ENCODE data around the gene CLK1. TPM values are rescaled to one million over a fixed set of nuclear protein-coding genes. Genes with fewer than 3 reads are reported as not detected.
"Not testable (repeated sequence)": the region's sequence is repeated elsewhere in the genome, so short reads cannot be mapped to it uniquely, and the experiment has no call there.

Gene CLK1
- total RNA-seq, 1 donor from 2014 or later, result 51.1 TPM

DNA sequence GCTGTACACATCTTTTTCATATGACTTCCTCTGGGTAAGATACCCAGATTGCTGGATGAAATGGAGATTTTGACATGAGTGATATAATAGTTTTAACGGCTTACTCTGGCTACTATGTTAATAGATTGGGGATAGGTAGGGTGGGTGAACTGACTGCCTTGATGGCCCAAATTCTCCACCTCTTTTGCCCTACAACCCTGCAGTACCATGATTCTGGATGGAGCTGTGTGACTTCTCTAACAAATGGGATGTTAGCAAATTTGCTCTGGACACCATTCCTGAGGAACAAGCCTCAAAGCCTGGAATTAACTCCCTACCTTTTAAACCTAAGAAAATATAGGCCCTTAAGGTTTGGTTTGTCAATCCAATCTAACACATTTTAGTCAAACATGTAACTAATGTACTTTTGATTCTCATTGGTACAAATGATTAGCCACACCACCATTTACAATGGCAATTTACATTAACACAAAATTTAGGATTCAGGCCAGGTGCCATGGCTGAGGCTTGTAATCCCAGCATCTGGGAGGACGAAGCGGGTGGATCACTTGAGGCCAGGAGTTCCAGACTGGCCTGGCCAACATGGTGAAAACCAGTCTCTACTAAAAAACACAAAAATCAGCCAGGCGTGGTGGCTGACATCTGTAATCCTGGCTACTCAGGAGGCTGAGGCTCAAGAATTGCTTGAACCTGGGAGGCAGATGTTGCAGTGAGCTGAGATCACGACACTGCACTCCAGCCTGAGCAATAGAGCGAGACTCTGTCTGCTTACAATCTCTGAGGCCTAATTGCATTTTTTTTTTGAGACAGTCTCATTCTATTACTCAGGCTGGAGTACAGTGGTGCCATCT lies 12.8 kb downstream of the CLK1 start:
- ATAC-seq, result no peak

DNA sequence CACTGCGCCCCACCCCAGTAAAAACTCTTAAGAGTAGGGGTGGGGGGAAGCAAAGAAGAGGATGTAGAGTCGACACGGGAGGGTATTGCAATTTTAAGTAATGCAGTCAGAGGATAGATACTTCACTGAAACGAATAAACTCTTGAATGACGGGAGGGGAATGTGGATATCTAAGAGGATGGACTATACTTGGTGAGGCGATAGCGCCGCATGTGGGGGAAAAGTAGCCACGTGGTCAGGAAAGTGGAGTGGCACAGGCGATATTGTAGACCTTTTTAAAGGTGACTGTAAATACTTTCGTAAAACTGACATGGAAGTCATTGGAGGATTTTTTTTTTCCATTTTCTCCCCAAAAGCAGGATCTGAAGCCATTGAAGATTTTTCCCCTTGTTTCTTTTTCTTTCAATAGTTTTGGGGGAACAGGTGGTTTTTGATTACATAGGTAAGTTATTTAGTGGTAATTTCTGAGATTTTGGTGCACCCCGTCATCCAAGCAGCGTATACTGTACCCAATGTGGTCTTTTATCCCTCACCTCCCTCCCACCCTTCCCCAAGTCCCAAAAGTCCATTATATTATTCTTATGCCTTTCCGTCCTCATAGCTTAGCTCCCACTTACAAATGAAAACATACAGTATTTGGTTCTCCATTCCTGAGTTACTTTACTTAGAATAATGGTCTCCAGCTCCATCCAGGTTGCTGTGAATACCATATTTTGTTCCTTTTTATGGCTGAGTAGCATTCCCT lies 13.8 kb downstream of the CLK1 start:
- ATAC-seq, result no peak

DNA sequence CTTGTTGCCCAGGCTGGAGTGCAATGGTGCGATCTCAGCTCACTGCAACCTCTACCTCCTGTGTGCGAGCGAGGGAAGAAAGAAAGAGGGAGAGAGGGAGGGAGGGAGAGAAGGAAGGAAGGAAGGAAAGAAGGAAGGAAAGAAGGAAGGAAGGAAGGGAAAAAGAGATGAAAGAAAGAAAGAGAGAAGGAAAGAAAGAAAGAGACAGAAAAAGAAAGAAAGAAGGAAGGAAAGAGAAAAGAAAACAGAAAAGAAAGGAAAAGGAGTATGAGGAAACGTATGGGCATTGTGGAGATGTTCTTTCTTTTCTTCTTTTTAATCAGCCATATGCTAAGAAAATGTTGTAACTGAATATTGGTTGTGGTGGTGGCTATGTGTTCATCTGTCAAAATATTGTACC lies 16.5 kb downstream of the CLK1 start:
- ATAC-seq, result no peak

DNA sequence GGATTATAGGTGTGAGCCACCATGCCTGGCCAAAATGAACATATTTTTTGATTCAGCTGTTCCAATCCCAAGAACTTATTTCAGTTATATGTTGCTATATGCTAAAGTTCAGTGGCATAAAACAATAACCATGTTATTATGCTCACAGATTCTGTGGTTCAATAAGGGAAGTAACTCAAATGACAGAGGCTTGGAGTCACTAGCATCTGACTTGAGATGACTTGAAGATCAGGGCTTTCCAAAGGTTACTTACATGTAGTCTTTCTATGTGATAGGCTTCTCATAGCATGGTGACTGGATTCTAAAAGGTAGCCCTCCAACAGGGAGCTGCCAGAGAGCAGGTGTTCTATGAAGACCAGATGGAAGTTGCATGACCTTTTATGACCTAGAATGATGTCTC lies 17.2 kb downstream of the CLK1 start:
- no peak for ATAC-seq

DNA sequence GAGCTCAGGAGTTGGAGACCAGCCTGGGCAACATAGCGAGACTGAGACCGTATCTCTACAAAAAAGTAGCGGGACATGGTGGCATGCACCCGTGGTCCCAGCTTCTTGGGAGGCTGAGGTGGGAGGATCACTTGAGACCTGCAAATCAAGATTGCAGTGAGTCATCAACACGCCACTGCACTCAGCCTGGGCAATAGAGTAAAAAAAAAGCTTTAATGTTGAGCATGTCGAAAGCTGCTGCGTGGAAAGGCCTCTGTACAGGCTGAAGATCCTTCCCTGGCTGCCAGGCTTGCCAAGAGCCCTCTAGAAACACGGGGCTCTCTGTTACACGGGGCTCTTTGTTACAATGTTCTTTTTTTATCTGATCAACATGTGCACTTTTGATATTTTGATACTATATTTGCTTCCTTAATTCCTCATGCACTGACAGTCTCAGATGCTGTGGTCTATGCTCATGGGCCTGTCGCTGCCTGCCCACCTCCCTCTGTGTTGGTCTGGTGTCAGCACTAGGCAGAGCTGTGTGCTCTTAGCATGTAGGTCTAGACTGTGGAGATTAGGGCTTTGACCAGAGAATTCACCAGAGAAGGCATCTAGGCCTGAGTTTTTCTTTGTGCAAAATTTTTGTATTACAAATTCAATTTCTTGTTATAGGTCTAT lies 18.7 kb downstream of the CLK1 start:
- ATAC-seq, result peak; percentile 58

DNA sequence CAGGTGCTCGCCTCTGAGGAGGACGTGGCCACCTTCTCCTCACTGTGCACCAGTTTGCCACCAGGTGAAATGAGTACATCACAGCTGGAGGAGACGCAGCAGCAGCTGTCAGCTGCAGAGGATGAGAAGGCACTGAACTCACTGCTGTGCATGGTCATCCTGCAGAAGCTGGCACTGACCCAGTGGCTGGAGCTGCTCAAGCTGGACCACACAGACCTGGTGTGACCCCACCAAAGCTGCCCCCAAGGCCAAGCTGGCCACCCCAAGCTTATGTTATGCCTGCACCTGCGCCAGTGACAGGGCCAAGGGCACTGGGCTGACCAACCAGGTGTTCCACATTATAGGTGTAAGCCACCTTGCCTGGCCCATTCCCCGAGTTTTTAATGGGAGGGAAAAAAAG lies 19.3 kb downstream of the CLK1 start:
- peak; percentile 19 for ATAC-seq

DNA sequence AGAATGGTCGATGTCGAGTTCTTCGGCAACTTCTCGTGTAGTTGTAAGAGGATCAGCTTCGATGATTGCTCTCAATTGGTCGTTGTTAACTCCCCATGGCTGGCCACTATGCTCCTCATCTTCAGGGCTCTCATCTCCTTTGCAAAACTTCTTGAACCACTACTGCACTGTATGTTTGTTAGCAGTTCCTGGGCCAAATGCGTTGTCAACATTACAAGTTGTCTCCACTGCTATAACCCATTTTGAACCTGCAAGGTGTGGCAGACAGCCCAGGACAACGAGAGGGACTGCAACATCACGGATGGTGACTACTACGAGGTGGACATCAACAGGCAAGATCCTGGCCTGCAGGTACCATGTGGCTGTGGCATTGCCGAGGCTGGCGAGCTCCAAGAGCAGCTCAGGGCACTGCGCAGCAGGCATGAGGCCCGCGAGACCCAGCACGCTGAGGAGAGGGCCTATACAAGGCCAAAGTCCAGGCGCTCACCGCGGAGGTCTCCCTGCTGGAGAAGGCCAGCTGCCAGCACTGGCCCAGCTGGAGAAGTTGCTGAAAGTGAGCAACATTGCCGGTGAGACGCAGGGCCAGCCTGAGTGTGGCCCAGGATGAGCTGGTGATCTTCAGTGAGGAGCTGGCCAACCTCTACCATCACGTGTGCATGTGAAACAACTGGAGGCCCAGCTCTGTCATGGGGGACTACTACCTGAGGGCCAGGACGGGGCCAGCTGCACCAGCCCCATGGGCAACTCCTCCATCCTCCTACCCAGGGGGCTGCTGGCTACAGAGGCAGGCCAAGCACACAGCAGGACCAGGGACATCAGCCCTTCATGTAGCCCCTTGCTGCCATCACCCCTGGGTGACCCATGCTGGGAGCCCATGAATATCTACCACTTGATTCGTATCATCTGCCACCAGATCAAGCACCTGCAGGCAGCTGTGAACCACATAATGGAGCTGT lies 20.2 kb downstream of the CLK1 start:
- ATAC-seq, result no peak

DNA sequence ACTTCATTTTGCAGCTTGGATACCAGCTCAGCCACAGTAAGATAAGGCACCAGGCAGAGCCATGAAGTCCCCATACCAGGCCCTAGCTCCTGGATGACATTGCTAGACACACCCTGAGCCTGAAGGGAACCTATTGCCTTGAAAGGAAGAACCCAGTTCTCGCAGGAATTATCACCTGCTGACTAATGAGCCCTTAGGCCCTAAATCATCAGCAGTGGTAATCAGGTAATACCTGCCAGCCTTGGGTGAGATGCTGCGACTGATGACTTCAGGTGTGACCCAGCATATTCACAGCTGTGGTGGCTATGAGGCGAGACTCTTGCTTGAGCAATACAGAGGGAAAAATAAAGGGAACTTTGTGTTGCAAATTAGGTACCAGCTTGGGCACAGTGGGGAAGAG lies 24.9 kb downstream of the CLK1 start:
- peak; percentile 99 for ATAC-seq

DNA sequence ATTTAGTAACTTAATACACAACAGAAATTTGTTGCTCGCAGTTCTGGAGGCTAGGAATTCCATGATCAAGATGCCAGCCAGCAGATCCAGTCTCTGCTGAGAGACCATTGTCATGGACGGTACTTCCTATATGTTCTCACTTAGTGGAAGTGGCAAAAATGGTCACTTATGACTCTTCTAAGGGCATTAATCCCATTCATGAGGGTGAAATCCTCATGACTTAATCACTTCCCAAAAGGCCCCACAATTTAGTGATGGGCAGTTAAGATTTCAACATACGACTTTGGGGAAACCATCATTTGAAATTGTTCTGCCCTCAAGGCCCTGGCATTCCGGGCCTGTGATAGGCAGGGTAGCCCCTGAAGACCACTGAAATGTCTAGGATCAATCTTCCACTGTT lies 29.8 kb downstream of the CLK1 start:
- ATAC-seq, result no peak

DNA sequence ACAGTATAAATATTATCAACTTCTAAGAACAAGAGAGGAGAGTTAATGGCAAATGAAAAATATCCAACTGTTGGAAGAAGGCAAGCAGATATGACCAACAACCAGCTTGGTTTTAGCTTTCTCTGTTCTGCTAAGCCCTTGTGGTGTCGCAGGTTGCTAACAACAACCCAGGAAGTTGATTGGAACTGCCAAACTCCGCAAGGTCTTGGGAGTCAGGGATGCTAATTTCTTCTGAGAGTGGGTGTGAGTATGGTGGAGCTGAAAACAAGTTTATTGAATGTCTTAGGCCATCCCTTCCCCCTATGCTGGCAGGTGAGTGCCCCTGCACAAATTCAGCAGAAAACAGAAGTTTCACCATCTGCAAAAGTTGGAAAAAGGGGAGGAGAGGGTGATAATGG lies 35.2 kb downstream of the CLK1 start:
- peak; percentile 18 for ATAC-seq

DNA sequence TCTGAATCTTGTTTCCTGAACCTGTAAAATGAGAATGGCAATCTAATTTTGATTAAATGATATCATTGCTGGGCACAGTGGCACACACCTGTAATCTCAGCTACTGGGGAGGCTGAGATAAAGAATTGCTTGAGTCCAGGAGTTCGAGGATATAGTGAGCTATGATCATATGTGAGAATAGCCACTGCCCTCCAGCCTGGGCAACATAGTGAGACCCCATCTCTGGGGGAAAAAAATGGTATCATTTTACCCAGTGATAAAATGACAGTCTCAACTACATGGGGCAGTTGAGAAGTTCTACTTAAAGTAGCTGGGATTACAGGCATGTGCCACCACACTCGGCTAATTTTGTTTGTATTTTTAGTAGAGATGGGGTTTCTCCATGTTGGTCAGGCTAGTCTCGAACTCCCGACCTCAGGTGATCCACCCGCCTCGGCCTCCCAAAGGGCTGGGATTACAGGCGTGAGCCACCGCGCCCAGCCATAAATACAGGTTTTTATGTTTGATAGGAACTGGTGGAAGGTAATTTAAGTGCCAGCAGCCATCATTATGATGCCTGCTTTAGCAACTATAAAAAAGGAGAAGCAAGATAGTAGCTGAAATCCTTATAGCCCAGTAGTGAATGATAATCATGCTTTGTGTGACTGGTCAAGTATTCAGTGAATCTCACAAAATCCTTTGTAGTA lies 35.7 kb downstream of the CLK1 start:
- peak; percentile 8 for ATAC-seq

DNA sequence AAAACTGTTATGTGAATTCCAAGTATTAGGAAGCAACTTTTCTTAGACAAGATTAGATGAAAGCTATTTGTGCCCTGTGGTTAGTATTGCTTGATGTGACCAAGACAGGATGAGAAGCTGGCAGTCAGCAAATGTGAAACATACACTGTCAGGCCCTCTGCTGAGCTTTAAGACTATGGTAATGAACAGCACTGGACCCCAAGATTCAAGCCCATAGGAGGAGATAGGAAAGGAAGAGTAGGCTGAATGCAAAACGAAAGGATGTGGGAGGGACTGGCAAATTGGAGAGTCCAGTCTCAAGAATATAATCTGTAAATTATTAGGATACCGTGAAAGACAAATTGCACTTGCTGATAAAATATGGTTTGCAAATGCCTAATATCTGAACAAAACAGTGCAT lies 36.4 kb downstream of the CLK1 start:
- ATAC-seq, result peak; percentile 27

DNA sequence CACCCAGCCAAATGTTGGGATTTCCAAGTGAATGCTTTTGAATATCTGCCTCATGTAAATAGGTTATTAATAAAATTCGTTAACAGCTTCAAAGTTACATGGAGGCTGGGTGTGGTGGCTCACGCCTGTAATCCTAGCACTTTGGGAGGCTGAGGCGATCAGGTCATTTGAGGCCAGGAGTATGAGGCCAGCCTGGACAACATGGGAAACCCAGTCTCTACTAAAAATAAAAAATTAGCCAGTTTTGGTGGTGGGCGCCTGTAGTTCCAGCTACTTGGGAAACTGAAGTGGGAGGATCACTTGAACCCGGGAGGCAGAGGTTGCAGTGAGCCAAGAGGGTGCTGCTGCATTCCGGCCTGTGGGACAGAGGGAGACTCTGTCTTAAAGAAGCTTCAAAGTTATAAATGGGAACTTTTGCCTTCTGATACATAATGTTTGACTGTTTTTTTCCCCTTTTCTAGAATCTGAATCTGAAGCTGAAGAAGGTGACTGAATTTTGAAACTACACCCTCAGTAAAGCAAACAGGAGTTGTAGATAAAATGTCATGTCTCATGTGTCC lies 42.7 kb downstream of the CLK1 start:
- no peak for ATAC-seq

DNA sequence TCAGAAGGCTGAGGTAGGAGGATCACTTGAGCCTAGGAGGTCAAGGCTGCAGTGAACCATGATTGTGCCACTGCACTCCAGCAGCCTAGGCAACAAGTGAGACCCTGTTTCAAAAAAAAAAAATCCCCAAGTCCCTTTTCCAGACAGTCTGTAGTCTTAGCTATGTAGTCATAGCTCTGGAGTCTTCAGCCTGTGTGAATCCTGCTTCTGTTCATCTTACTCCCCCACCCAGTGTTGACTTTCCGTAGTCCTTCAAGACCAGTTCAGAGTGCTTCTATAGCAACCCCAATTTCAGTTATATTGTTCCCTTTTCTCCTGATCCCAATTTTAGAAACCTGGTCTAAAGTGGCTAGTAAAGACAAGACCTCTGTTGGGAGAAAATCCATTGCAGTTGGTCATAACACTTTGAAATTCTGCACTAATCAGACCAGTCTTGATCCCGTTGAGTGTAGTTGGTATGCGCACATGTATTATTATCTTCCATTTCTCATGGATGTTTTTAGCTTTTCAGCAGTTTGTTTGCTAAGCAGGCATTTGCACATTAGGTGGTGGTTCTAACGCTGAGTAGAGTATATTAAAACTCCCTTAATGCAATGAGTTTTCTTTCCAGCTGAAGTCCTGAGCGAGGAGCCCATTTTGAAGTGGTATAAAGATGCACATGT lies 43.8 kb downstream of the CLK1 start:
- ATAC-seq, result no peak

DNA sequence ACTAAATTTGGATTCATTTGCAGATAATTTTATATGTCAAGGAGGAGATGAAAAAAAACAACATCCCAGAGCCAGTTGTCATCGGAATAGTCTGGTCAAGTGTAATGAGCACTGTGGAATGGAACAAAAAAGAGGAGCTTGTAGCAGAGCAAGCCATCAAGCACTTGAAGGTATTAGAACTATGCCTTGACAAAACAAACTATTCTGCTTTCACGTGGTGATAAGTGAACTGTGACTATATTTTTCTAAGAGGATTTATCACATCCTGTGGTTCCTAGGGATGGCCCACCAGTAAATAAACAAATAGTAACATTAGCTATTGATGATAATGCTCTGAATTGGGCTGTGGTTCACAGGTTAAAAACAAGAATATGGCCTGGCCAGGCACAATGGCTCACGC lies 45.7 kb downstream of the CLK1 start:
- ATAC-seq, result not testable (repeated sequence)

DNA sequence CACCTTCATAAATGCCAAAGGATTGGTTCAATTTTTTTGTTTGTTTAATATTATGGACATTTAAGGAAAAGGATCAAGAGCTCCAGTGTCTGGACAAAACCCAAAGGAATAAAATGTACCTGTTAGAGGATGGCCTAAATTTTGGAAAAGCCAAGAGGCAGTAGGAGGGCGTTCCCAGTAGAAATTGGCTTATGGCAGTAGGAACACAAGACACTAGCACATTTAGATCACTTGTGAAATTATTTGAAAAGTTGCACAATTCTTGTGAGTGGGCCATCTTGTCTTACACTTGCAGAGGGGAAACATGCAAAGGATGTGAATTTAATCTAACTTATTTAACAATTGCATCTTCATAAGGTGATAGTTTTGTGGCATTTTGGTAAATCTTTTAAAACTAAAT lies 49.5 kb downstream of the CLK1 start:
- ATAC-seq, result no peak

DNA sequence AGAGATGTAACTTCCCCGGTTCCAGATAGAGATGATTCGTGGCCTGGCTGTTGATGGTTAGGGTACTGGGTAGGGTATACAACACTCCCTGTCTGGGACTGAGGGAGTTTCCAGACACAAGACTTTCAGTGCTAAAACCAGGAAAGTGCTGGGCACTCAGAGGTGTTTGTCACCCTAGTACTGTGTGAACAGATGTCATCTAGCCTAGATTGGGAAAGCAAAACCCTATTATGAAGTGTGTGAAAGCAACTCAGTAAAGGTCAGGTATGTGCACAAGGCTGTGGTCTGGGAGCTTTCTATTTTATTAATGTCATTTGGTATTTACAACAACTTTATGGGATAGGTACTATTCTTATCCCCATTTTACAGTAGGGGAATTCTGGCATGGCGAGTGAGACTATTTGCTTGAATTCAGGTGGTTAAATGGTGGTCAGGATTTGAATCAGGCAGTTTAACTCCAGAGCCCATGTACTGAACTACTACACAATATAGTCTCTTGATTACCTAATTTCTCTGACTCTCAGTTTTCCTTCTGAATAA lies 50.1 kb downstream of the CLK1 start:
- ATAC-seq, result no peak

DNA sequence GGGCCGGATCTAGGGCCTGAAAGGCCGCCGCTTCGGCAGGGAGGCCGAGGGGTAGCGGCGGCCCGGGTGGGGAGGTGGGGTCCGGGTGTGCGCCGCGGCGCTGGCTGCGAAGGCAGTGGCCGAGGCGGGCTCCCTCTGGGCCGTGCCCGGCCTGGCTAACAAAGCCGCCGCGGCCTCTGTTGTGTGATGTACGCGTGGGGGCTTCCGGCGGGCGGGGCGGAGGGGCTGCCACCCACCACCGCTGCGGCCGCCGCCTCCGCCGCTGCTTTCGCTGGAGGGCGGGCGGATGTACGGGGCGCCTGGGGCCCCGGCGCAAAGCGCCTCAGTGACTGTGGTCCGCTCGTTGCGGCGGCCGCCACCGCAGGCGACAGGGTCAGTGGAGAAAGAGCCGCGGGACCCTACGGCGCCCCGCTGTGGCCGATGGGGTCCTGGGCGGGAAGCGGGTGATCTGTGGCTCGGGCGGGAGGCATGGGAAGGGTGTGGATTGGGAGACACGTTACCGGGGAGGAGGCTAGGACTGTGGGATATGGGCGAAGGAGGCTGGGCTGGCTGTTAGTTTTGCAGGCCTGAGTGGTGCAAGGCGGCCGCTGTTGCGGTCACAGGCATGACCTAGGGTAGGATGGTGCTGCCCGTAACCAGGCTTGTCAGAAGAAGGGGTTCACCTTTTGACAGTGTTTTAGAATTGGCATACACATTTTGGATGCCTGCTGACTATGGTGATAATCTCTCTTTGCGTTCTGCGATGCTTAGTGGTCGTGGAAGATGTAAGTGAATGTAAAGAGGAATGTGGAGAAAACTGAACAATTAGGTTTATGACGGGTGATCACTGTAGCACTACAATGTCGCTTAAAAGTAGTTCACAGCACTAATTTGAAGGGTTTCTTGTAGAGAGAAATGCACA lies 52.1 kb downstream of the CLK1 start:
- ATAC-seq, result peak; percentile 71

DNA sequence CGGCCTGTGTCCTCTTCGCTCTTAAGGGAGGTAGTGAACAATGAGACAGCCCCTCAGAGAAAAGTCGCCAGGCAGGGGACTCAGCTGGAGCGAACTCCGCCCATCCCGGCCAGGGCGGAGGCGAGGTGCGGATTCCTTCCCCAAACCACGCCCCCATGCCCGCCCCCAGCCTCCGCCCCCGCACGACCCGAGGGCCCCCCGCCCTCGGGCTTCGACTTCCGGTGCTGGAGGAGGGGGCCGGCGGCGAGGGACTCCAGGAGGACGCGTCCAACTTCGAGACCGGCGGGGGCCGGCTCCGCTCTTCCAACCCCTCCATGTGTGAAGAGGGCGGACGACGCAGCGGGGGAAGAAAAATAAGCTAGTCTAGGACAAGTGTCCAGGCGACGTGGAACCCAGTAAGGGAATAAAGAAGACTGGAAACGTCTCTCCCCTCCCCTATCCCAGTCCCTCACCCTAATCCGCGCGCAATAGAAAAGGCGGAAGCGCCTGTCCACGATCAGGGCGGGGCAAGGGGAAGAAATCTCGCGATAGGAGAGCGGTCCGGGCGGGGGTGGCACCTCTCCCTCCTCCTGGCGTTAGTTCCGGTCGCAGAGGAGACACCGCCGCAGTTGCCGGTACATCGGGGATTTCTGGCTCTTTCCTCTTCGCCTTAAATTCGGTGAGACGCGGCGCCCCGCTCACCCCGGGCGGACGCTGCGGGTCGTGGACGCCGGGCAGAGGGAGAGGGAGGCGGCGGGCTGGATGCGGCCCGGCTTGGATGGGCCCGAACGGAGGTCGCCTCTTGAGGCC lies 52.9 kb downstream of the CLK1 start, which contains the start of gene BZW1:
TSS of gene BZW1 (plus strand) at position 578 of the 789 bp plus-strand sequence. CDS start 1,308 bp downstream, outside the sequence.
- peak; percentile 96 for ATAC-seq
